GM18907 (cell line): Measurements from ENCODE around the gene C14orf119.

ENCODE experiments used
- ATAC-seq: cut with Tn5 transposase; IDR thresholded peaks from one replicate; pipeline ENCODE4 v1.9.1; 2021; ENCODE audit warnings: mild to moderate bottlenecking, moderate library complexity; ENCODE audit not compliant: unreplicated experiment

The C14orf119 gene

GRCh38 chr14:23060536-23061260 is 34.6 kb upstream of the C14orf119 start:
- no peak for ATAC-seq

GRCh38 chr14:23062002-23062401 is 33.3 kb upstream of the C14orf119 start:
- ATAC-seq = no peak

GRCh38 chr14:23063601-23064000 is 31.7 kb upstream of the C14orf119 start:
- ATAC-seq = no peak

- no peak for ATAC-seq
These were observed 28.9 kb upstream of the C14orf119 start for GRCh38 chr14:23066368-23066767.

GRCh38 chr14:23066855-23067744 is 28.2 kb upstream of the C14orf119 start:
- ATAC-seq = no peak

- no peak for ATAC-seq
These were observed 27.2 kb upstream of the C14orf119 start for GRCh38 chr14:23067847-23068788.

- ATAC-seq = peak; percentile 70
These were observed 26.4 kb upstream of the C14orf119 start for GRCh38 chr14:23068789-23069412.

- no peak for ATAC-seq
These were observed 25.9 kb upstream of the C14orf119 start for GRCh38 chr14:23069413-23069806.

GRCh38 chr14:23070262-23071129 is 24.8 kb upstream of the C14orf119 start:
- no peak for ATAC-seq

- ATAC-seq = peak; percentile 87
These were observed 23.9 kb upstream of the C14orf119 start for GRCh38 chr14:23071244-23071920.

GRCh38 chr14:23071921-23072539 is 23.3 kb upstream of the C14orf119 start:
- no peak for ATAC-seq

- no peak for ATAC-seq
These were observed 20.4 kb upstream of the C14orf119 start for GRCh38 chr14:23074906-23075305.

- no peak for ATAC-seq
These were observed 18.4 kb upstream of the C14orf119 start for GRCh38 chr14:23076785-23077408.

- no peak for ATAC-seq
These were observed 17.3 kb upstream of the C14orf119 start for GRCh38 chr14:23077962-23078361.

- ATAC-seq = no peak
These were observed 16.6 kb upstream of the C14orf119 start for GRCh38 chr14:23078692-23079116.

GRCh38 chr14:23079716-23080115 is 15.6 kb upstream of the C14orf119 start:
- no peak for ATAC-seq

- ATAC-seq = no peak
These were observed 14.8 kb upstream of the C14orf119 start for GRCh38 chr14:23080474-23080873.

GRCh38 chr14:23085458-23085857 is 9.8 kb upstream of the C14orf119 start:
- no peak for ATAC-seq
